ENCODE results near the gene CHST3. TPM values are rescaled to one million over a fixed set of nuclear protein-coding genes. Genes with fewer than 3 reads are reported as not detected.

The CHST3 gene
- total RNA-seq, 1 experiment from 2014 or later: 10.0 TPM

DNA sequence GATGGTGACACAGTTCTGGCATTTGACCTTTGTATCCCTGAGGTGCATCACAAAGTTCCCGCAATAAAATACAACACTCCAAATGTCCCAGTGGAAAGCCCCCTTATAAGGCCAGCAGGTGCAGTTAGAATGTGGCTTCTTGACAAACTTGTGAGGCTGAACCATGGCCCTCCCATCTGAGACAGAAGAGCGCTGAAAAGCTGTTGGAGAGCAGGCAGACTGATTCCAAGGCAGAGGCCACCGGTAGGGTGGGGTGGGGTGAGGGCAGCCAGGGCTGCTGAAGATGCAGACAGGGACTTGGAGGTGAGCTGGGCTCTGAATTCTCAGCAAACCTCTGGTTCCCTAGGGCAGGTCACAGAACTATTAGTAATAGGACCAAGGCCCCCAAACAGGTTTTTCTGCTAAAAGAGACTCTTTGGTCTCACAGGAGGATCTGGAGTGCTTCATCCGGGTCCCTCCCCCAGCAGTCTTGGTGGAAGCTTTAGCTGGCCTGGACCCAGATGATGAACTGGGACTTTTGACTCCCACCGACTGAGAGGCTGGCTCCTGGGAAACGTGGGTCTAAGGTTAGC, 15.6 kb upstream of the CHST3 start:
- DNase-seq (ENCODE audit: low spot score): no peak
- no peaks in the 10 kb centered on the region for H3K36me3 ChIP-seq (ENCODE audit: insufficient read depth, low read length, poor library complexity, severe bottlenecking)
- ChIA-PET POLR2A (ENCODE audit: low non-redundant PET) (no interaction called here), CTCF (no interaction called here)
- peaks cover 24% of the 10 kb centered on the region for H3K9me3 ChIP-seq (ENCODE audit: low read depth, low read length, poor library complexity, severe bottlenecking)
- H3K4me1 ChIP-seq (ENCODE audit: insufficient read depth, low read length, poor library complexity, severe bottlenecking): no peaks in the 10 kb centered on the region
- no peak for TF ChIP-seq EZH2 (IDR thresholded peaks at IDR 0.05; ENCODE audit: borderline replicate concordance, low read depth, low read length, poor library complexity, severe bottlenecking)
- TF ChIP-seq, protein P1, sequence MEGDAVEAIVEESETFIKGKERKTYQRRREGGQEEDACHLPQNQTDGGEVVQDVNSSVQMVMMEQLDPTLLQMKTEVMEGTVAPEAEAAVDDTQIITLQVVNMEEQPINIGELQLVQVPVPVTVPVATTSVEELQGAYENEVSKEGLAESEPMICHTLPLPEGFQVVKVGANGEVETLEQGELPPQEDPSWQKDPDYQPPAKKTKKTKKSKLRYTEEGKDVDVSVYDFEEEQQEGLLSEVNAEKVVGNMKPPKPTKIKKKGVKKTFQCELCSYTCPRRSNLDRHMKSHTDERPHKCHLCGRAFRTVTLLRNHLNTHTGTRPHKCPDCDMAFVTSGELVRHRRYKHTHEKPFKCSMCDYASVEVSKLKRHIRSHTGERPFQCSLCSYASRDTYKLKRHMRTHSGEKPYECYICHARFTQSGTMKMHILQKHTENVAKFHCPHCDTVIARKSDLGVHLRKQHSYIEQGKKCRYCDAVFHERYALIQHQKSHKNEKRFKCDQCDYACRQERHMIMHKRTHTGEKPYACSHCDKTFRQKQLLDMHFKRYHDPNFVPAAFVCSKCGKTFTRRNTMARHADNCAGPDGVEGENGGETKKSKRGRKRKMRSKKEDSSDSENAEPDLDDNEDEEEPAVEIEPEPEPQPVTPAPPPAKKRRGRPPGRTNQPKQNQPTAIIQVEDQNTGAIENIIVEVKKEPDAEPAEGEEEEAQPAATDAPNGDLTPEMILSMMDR (conservative IDR thresholded peaks at IDR 0.05; ENCODE audit: low read depth, low read length): no peak
- H3K27me3 ChIP-seq (replicated peaks; ENCODE audit: insufficient read depth, low read depth, low read length, poor library complexity): no peaks in the 10 kb centered on the region
- no peak overlapping the region for H3K4me3 ChIP-seq (ENCODE audit: low read depth, low read length, poor library complexity, severe bottlenecking)
- H3K27ac ChIP-seq (ENCODE audit: low read depth, low read length, poor library complexity, severe bottlenecking): no peak overlapping the region
- intact Hi-C loops (cut with micrococcal nuclease; ENCODE audit: unreplicated experiment): no loop called here
- no TSS peak for BruUV-seq (replicated peaks)

DNA sequence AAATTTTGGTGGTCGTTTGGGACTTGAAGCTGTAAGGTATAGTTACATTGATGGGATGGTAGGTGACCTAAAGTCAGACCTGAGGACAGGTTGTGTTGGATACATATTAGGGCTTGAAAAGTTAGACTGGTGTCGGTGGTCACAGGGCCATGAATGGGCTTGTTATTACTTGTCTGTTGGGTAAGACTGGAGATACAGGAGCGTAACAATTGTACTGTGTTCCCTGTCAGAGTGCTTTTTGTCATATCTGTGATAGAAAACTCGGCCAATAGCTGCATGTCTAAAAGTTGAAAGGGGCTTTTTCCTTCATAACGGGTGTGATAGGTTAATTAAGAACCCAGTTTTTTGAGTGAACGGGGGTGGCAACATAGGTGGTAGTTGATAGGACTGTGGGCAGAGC, 13.5 kb upstream of the CHST3 start:
- intact Hi-C loops (cut with micrococcal nuclease; ENCODE audit: unreplicated experiment): loop anchor here (10.0 kb wide), 1 partner anchor 274 kb away; no protein-coding TSS in a partner anchor
- H3K4me3 ChIP-seq (ENCODE audit: low read depth, low read length, poor library complexity, severe bottlenecking): no peak overlapping the region
- ChIA-PET POLR2A (ENCODE audit: low non-redundant PET) (interaction anchor here (0.5 kb wide), 1 partner anchor 938 kb away, joined by 7 read pairs; no protein-coding TSS in a partner anchor), CTCF (no interaction called here)
- H3K4me1 ChIP-seq (ENCODE audit: insufficient read depth, low read length, poor library complexity, severe bottlenecking): no peaks in the 10 kb centered on the region
- peaks cover 22% of the 10 kb centered on the region for H3K9me3 ChIP-seq (ENCODE audit: low read depth, low read length, poor library complexity, severe bottlenecking)
- H3K36me3 ChIP-seq (ENCODE audit: insufficient read depth, low read length, poor library complexity, severe bottlenecking): no peaks in the 10 kb centered on the region
- H3K27me3 ChIP-seq (replicated peaks; ENCODE audit: insufficient read depth, low read depth, low read length, poor library complexity): no peaks in the 10 kb centered on the region
- DNase-seq (ENCODE audit: low spot score): no peak
- TF ChIP-seq EZH2 (IDR thresholded peaks at IDR 0.05; ENCODE audit: borderline replicate concordance, low read depth, low read length, poor library complexity, severe bottlenecking): no peak
- TF ChIP-seq, protein P1 (conservative IDR thresholded peaks at IDR 0.05; ENCODE audit: low read depth, low read length): no peak
- H3K27ac ChIP-seq (ENCODE audit: low read depth, low read length, poor library complexity, severe bottlenecking): no peak overlapping the region
- no TSS peak for BruUV-seq (replicated peaks)

DNA sequence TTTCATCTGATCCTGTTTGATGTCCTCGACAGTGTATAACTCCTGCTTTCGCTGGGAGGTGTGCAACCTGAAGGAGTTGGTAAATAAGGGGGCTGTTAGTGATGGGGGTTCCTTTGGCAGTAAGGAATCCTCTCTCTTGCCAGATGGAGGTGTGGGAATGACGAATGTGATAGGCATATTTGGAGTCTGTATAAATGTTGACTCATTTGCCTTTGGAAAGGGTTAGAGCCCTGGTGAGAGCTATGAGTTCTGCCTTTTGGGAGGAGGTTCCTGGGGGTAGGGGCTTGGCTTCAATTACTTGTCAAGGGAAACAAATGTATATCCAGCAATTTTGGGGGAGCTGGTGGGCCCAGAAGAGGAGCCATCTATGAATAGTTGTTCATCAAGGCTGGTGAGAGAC, 11.4 kb upstream of the CHST3 start:
- no peak for DNase-seq (ENCODE audit: low spot score)
- no peak overlapping the region for H3K27ac ChIP-seq (ENCODE audit: low read depth, low read length, poor library complexity, severe bottlenecking)
- intact Hi-C loops (cut with micrococcal nuclease; ENCODE audit: unreplicated experiment): loop anchor here (10.0 kb wide), 1 partner anchor 272 kb away; no protein-coding TSS in a partner anchor
- POLR2A ChIA-PET (ENCODE audit: low non-redundant PET): no interaction called here
- H3K4me1 ChIP-seq (ENCODE audit: insufficient read depth, low read length, poor library complexity, severe bottlenecking): no peaks in the 10 kb centered on the region
- CTCF ChIA-PET: interaction anchor here (1.9 kb wide), 1 partner anchor 96 kb away, joined by 7 read pairs; no protein-coding TSS in a partner anchor
- no peak overlapping the region for H3K4me3 ChIP-seq (ENCODE audit: low read depth, low read length, poor library complexity, severe bottlenecking)
- TF ChIP-seq, protein P1 (conservative IDR thresholded peaks at IDR 0.05; ENCODE audit: low read depth, low read length): no peak
- no peak for TF ChIP-seq EZH2 (IDR thresholded peaks at IDR 0.05; ENCODE audit: borderline replicate concordance, low read depth, low read length, poor library complexity, severe bottlenecking)
- no TSS peak for BruUV-seq (replicated peaks)
- H3K27me3 ChIP-seq (replicated peaks; ENCODE audit: insufficient read depth, low read depth, low read length, poor library complexity): no peaks in the 10 kb centered on the region
- H3K9me3 ChIP-seq (ENCODE audit: low read depth, low read length, poor library complexity, severe bottlenecking): peaks cover 9% of the 10 kb centered on the region
- no peaks in the 10 kb centered on the region for H3K36me3 ChIP-seq (ENCODE audit: insufficient read depth, low read length, poor library complexity, severe bottlenecking)

Measured in A673 (cell line).